HEK293 (cell line): ENCODE measurements around the gene NAT10.
A peak's percentile ranks its signal among the peaks of the same experiment; 100 is the strongest.

Experiments used
- HOXC10 ChIP-seq: sonication (generic); formaldehyde crosslinking; IDR thresholded peaks from 2 replicates; pipeline ENCODE4 v1.8.1; 2023; ENCODE audit warnings: mild to moderate bottlenecking, missing genetic modification reagents
- MYNN ChIP-seq: fragments of 450-650 bp; formaldehyde crosslinking; IDR thresholded peaks from 2 replicates; pipeline ENCODE4 v1.5.1; 2016; ENCODE audit warnings: missing biosample characterization, missing genetic modification characterization, borderline replicate concordance
- ZBTB20 ChIP-seq: fragments of 450-650 bp; formaldehyde crosslinking; IDR thresholded peaks from 2 replicates; pipeline ENCODE4 v1.5.1; 2016; ENCODE audit warnings: missing biosample characterization, missing genetic modification characterization
- ZBTB21 ChIP-seq: fragments of 450-650 bp; formaldehyde crosslinking; IDR thresholded peaks from 2 replicates; pipeline ENCODE4 v1.5.1; 2017; ENCODE audit warnings: missing biosample characterization, missing genetic modification characterization
- ZNF843 ChIP-seq: fragments of 450-650 bp; formaldehyde crosslinking; IDR thresholded peaks from 2 replicates; pipeline ENCODE4 v1.5.1; 2016; ENCODE audit warnings: missing biosample characterization, missing genetic modification characterization
- ZXDB ChIP-seq: fragments of 450-650 bp; formaldehyde crosslinking; IDR thresholded peaks from 2 replicates; pipeline ENCODE4 v1.5.1; 2016; ENCODE audit warnings: missing biosample characterization, missing genetic modification characterization
- TF ChIP-seq, protein P1 (sequence below): fragments of 450-650 bp; formaldehyde crosslinking; IDR thresholded peaks from 2 replicates; pipeline ENCODE4 v1.5.1; 2016; ENCODE audit warnings: missing biosample characterization, missing genetic modification characterization, borderline replicate concordance
- TF ChIP-seq, protein P2 (sequence below): fragments of 450-650 bp; formaldehyde crosslinking; conservative IDR thresholded peaks from 2 replicates; pipeline ENCODE4 v1.5.1; 2016; ENCODE audit warnings: low read depth, missing biosample characterization, missing genetic modification characterization
- TF ChIP-seq, protein P3 (sequence below): fragments of 450-650 bp; formaldehyde crosslinking; IDR thresholded peaks from 2 replicates; pipeline ENCODE4 v1.5.1; 2016; ENCODE audit warnings: missing biosample characterization, missing genetic modification characterization

Gene NAT10

DNA sequence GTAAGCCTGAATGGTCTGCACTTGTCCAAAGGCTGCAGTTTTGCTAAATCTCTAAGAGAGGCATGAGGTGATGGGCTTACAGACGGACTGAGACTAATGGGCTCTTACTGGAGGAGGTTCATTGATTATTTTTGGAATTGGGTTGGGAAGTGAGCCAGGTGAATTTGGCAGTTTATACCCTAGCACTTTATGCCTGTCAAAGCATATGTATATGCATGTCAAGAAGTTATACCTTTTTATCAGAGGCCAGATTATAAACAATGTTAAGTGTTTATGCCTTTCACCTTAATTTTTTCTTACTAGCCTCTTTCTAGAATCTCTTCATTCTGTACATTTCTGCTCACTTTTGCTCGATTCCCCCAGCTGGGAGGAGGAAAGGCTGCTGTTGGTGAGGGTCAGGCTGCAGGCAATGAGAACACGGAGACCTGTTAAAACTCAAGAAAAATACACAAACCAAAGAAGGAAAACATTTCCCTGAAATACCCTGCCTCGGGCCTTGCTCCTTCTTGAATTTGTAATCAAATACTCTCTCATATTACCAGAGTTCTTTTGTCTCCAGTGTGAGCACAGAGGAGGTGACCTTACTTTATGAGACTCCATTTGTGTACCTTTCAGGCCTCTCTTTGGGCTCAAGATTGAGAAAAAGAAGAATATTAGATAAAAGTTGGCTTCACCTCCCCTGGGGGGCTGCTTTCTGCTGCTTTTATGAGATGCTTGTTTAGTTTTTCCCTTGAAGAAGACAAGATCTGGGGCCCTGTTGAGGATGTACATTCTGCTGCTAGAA lies 19.6 kb downstream of the NAT10 start (continued):
- TF ChIP-seq, protein P1, sequence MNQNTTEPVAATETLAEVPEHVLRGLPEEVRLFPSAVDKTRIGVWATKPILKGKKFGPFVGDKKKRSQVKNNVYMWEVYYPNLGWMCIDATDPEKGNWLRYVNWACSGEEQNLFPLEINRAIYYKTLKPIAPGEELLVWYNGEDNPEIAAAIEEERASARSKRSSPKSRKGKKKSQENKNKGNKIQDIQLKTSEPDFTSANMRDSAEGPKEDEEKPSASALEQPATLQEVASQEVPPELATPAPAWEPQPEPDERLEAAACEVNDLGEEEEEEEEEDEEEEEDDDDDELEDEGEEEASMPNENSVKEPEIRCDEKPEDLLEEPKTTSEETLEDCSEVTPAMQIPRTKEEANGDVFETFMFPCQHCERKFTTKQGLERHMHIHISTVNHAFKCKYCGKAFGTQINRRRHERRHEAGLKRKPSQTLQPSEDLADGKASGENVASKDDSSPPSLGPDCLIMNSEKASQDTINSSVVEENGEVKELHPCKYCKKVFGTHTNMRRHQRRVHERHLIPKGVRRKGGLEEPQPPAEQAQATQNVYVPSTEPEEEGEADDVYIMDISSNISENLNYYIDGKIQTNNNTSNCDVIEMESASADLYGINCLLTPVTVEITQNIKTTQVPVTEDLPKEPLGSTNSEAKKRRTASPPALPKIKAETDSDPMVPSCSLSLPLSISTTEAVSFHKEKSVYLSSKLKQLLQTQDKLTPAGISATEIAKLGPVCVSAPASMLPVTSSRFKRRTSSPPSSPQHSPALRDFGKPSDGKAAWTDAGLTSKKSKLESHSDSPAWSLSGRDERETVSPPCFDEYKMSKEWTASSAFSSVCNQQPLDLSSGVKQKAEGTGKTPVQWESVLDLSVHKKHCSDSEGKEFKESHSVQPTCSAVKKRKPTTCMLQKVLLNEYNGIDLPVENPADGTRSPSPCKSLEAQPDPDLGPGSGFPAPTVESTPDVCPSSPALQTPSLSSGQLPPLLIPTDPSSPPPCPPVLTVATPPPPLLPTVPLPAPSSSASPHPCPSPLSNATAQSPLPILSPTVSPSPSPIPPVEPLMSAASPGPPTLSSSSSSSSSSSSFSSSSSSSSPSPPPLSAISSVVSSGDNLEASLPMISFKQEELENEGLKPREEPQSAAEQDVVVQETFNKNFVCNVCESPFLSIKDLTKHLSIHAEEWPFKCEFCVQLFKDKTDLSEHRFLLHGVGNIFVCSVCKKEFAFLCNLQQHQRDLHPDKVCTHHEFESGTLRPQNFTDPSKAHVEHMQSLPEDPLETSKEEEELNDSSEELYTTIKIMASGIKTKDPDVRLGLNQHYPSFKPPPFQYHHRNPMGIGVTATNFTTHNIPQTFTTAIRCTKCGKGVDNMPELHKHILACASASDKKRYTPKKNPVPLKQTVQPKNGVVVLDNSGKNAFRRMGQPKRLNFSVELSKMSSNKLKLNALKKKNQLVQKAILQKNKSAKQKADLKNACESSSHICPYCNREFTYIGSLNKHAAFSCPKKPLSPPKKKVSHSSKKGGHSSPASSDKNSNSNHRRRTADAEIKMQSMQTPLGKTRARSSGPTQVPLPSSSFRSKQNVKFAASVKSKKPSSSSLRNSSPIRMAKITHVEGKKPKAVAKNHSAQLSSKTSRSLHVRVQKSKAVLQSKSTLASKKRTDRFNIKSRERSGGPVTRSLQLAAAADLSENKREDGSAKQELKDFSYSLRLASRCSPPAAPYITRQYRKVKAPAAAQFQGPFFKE (tag by site-specific recombination): no peak
- TF ChIP-seq, protein P2, sequence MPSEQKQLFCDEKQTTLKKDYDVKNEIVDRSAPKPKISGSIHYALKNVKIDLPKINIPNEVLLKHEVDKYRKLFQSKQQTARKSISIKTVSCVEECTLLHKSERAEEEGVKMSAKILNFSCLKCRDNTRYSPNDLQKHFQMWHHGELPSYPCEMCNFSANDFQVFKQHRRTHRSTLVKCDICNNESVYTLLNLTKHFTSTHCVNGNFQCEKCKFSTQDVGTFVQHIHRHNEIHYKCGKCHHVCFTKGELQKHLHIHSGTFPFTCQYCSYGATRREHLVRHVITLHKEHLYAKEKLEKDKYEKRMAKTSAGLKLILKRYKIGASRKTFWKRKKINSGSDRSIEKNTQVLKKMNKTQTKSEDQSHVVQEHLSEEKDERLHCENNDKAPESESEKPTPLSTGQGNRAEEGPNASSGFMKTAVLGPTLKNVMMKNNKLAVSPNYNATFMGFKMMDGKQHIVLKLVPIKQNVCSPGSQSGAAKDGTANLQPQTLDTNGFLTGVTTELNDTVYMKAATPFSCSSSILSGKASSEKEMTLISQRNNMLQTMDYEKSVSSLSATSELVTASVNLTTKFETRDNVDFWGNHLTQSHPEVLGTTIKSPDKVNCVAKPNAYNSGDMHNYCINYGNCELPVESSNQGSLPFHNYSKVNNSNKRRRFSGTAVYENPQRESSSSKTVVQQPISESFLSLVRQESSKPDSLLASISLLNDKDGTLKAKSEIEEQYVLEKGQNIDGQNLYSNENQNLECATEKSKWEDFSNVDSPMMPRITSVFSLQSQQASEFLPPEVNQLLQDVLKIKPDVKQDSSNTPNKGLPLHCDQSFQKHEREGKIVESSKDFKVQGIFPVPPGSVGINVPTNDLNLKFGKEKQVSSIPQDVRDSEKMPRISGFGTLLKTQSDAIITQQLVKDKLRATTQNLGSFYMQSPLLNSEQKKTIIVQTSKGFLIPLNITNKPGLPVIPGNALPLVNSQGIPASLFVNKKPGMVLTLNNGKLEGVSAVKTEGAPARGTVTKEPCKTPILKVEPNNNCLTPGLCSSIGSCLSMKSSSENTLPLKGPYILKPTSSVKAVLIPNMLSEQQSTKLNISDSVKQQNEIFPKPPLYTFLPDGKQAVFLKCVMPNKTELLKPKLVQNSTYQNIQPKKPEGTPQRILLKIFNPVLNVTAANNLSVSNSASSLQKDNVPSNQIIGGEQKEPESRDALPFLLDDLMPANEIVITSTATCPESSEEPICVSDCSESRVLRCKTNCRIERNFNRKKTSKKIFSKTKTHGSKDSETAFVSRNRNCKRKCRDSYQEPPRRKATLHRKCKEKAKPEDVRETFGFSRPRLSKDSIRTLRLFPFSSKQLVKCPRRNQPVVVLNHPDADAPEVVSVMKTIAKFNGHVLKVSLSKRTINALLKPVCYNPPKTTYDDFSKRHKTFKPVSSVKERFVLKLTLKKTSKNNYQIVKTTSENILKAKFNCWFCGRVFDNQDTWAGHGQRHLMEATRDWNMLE (tag by site-specific recombination): no peak
- TF ChIP-seq ZBTB21 (tag by site-specific recombination) (no peak), HOXC10 (no peak), ZXDB (tag by site-specific recombination) (0 out of 2 replicates have a peak, but pooled peaks have one; percentile 26), ZNF843 (tag by site-specific recombination) (peak; percentile 84), ZBTB20 (tag by site-specific recombination) (no peak), MYNN (tag by site-specific recombination) (no peak)
- TF ChIP-seq, protein P3, sequence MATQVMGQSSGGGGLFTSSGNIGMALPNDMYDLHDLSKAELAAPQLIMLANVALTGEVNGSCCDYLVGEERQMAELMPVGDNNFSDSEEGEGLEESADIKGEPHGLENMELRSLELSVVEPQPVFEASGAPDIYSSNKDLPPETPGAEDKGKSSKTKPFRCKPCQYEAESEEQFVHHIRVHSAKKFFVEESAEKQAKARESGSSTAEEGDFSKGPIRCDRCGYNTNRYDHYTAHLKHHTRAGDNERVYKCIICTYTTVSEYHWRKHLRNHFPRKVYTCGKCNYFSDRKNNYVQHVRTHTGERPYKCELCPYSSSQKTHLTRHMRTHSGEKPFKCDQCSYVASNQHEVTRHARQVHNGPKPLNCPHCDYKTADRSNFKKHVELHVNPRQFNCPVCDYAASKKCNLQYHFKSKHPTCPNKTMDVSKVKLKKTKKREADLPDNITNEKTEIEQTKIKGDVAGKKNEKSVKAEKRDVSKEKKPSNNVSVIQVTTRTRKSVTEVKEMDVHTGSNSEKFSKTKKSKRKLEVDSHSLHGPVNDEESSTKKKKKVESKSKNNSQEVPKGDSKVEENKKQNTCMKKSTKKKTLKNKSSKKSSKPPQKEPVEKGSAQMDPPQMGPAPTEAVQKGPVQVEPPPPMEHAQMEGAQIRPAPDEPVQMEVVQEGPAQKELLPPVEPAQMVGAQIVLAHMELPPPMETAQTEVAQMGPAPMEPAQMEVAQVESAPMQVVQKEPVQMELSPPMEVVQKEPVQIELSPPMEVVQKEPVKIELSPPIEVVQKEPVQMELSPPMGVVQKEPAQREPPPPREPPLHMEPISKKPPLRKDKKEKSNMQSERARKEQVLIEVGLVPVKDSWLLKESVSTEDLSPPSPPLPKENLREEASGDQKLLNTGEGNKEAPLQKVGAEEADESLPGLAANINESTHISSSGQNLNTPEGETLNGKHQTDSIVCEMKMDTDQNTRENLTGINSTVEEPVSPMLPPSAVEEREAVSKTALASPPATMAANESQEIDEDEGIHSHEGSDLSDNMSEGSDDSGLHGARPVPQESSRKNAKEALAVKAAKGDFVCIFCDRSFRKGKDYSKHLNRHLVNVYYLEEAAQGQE (tag by site-specific recombination): no peak
